Measurements from ENCODE around the gene FN3KRP. TPM values are rescaled to one million over a fixed set of nuclear protein-coding genes. Genes with fewer than 3 reads are reported as not detected.

Gene FN3KRP
- total and polyA plus RNA-seq, 2 experiments from 2014 or later = 18.6 to 38.7 TPM

- no peaks in the 10 kb centered on the region for H3K9me3 ChIP-seq (ENCODE audit: low read depth)
- peak overlapping the region; percentile 85 for H3K4me3 ChIP-seq
- TF ChIP-seq CTCF (IDR thresholded peaks at IDR 0.05; ENCODE audit: low read depth, low read length) = no peak
- H3K27ac ChIP-seq = no peak overlapping the region
- no peaks in the 10 kb centered on the region for H3K36me3 ChIP-seq
- H3K4me1 ChIP-seq (ENCODE audit: low read depth) = no peaks in the 10 kb centered on the region
- no peak for DNase-seq (ENCODE audit: low read depth in 1 of 2, low spot score in 1 of 2)
- H3K27me3 ChIP-seq = peaks cover 33% of the 10 kb centered on the region
These were observed 19.3 kb upstream of the FN3KRP start for GRCh38 chr17:82696916-82697807.

- no peak for TF ChIP-seq CTCF (IDR thresholded peaks at IDR 0.05; ENCODE audit: low read depth, low read length)
- H3K36me3 ChIP-seq = no peaks in the 10 kb centered on the region
- DNase-seq (ENCODE audit: low read depth in 1 of 2, low spot score in 1 of 2) = no peak
- H3K27me3 ChIP-seq = peaks cover 33% of the 10 kb centered on the region
- H3K27ac ChIP-seq = no peak overlapping the region
- peak overlapping the region; percentile 85 for H3K4me3 ChIP-seq
- H3K9me3 ChIP-seq (ENCODE audit: low read depth) = no peaks in the 10 kb centered on the region
- no peaks in the 10 kb centered on the region for H3K4me1 ChIP-seq (ENCODE audit: low read depth)
These were observed 18.8 kb upstream of the FN3KRP start for GRCh38 chr17:82697808-82698064.

- Histone ChIP-seq H3K27ac (no peak within 1 kb of the TSS), H3K27me3 (peaks cover 33% of the 10 kb centered on the region), H3K4me1 (ENCODE audit: low read depth) (no peaks in the 10 kb centered on the region)
These were observed 18.2 kb upstream of the FN3KRP start, which contains the start of gene RAB40B for GRCh38 chr17:82698065-82698973. Gene RAB40B (minus strand): TSS chr17:82698698. CDS start chr17:82698596, 102 bp downstream.

GRCh38 chr17:82698974-82699442 is 17.5 kb upstream of the FN3KRP start:
- Histone ChIP-seq H3K27me3 (peaks cover 33% of the 10 kb centered on the region), H3K36me3 (no peaks in the 10 kb centered on the region), H3K9me3 (ENCODE audit: low read depth) (no peaks in the 10 kb centered on the region), H3K4me1 (ENCODE audit: low read depth) (no peaks in the 10 kb centered on the region), H3K27ac (no peak overlapping the region), H3K4me3 (peak overlapping the region; percentile 53)
- TF ChIP-seq CTCF (IDR thresholded peaks at IDR 0.05; ENCODE audit: low read depth, low read length) = no peak
- no peak for DNase-seq (ENCODE audit: low read depth in 1 of 2, low spot score in 1 of 2)

More at GRCh38 chr17:82698065-82698973, 18.2 kb upstream of the FN3KRP start, which contains the start of gene RAB40B:
- Histone ChIP-seq H3K4me3 (peak within 1 kb of the TSS; percentile 85), H3K9me3 (ENCODE audit: low read depth) (no peaks in the 10 kb centered on the region), H3K36me3 (no peaks in the 10 kb centered on the region)
- TF ChIP-seq CTCF (IDR thresholded peaks at IDR 0.05; ENCODE audit: low read depth, low read length) = no peak
- peak; percentile 99 for DNase-seq (ENCODE audit: low read depth in 1 of 2, low spot score in 1 of 2)

- Histone ChIP-seq H3K36me3 (no peaks in the 10 kb centered on the region), H3K27me3 (peaks cover 33% of the 10 kb centered on the region), H3K9me3 (ENCODE audit: low read depth) (no peaks in the 10 kb centered on the region), H3K4me3 (peak overlapping the region; percentile 53), H3K27ac (no peak overlapping the region), H3K4me1 (ENCODE audit: low read depth) (no peaks in the 10 kb centered on the region)
- no peak for TF ChIP-seq CTCF (IDR thresholded peaks at IDR 0.05; ENCODE audit: low read depth, low read length)
- DNase-seq (ENCODE audit: low read depth in 1 of 2, low spot score in 1 of 2) = no peak
These were observed 17.0 kb upstream of the FN3KRP start for GRCh38 chr17:82699551-82699950.
